A673 (cell line): Measurements from ENCODE around the gene EIPR1.

Experiments used
- CTCF ChIP-seq: fragments of 300-800, 200-600 bp; sonication (generic); conservative IDR thresholded peaks from 2 replicates; pipeline ENCODE4 v1.5.1; 2017; ENCODE audit warnings: low read depth, mild to moderate bottlenecking, antibody characterized with exemption, low read length, moderate library complexity, mixed read lengths
- EZH2 ChIP-seq: fragments of 200-600 bp; sonication (generic); IDR thresholded peaks from 2 replicates; pipeline ENCODE4 v1.6.1; 2017; ENCODE audit warnings: borderline replicate concordance, low read depth, mild to moderate bottlenecking, mixed read lengths, antibody characterized with exemption, low read length; ENCODE audit not compliant: poor library complexity, severe bottlenecking

- TF ChIP-seq CTCF (no peak), EZH2 (no peak)
These were observed 75.2 kb downstream of the EIPR1 start for GRCh38 chr2:3302421-3302750.
